GM19025 (cell line): ENCODE data around the gene RNF212B.
A peak's percentile ranks its signal among the peaks of the same experiment; 100 is the strongest.

Experiments used
- ATAC-seq: cut with Tn5 transposase; IDR thresholded peaks from one replicate; pipeline ENCODE4 v1.9.1; 2021; ENCODE audit warnings: mild to moderate bottlenecking, low read depth, moderate library complexity; ENCODE audit not compliant: unreplicated experiment

The RNF212B gene

DNA sequence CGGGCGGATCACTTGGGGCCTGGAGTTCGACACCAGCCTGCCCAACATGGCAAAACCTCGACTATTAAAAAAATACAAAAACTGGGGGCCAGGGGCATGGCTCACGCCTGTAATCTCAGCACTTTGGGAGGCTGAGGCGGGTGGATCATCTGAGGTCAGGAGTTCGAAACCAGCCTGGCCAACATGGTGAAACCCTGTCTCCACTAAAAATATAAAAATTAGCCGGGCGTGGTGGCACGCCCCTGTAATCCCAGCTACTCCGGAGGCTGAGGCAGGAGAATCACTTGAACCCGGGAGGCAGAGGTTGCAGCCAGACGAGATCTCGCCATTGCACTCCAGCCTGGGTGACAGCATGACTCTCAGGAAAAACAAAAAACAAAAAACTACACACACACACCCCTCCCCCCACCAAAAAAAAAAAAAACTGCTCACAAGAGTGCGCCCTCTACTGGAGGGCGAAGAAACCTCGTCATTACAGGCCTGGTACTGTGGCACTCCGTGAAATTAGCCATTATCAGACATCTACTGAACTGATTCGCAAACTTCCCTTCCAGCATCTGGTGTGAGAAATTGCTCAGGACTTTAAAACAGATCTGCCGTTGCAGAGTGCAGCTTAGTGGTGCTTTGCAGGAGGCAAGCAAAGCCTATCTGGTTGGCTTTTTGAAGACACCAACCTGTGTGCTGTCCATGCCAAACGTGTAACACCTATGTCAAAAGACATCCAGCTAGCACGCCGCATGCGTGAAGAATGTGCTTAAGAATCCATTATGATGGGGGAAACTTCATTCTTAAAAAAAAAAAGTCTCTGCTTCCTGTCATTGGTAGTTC lies 57.2 kb downstream of the RNF212B start:
- ATAC-seq: no peak

- ATAC-seq: no peak
These were observed 58.5 kb downstream of the RNF212B start for GRCh38 chr14:23296012-23296777.

DNA sequence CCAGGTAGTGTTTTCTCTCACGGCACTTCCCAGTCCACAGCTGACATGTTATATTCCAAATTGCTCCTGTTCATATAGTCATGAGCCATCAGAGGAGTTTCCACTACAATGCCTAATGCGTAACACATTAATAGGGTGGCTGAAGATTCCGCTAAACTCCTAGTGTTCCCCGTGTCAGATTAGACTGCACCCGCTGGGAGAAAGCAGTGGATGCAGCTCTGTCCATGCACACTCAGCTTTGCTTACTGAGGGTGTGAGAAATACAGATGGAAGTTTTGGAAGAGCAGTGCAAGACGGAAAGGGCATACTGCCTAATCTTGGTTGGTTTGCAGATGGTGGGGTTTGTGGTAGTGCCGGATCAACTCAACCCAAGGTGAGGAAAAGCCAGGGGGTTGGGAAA lies 59.4 kb downstream of the RNF212B start:
- ATAC-seq: no peak

DNA sequence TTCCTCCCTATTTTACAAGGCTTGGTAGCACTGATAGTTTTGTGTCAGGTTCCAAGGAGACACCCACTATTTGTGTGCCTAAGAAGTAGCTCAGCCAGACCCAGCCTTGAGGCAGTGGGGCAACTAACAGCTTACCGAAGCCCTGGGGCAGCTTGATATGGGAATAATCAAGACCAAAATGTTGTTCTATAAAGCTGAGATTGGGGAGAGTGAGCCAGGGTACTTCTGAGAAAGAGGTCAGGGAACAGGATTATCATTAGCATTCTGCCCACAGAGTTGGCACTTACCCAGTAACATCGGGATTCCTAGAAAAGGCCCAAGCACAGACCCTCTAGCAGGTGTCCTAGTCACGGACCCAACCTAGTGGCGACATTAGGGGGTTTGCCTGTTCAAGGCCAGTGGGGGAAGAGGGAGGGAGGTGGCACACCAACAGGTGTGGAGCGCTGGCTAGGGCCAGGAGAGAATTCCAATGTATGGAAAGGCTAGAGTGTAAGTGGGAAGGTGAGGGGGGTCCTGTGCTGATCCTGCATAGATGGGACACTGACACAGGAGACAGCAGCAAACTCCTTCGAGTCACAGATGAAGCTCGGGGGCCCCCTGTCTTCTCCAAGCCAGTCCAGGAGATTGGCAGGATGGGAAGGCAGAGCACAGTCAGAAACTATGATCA lies 60.0 kb downstream of the RNF212B start:
- ATAC-seq: no peak

DNA sequence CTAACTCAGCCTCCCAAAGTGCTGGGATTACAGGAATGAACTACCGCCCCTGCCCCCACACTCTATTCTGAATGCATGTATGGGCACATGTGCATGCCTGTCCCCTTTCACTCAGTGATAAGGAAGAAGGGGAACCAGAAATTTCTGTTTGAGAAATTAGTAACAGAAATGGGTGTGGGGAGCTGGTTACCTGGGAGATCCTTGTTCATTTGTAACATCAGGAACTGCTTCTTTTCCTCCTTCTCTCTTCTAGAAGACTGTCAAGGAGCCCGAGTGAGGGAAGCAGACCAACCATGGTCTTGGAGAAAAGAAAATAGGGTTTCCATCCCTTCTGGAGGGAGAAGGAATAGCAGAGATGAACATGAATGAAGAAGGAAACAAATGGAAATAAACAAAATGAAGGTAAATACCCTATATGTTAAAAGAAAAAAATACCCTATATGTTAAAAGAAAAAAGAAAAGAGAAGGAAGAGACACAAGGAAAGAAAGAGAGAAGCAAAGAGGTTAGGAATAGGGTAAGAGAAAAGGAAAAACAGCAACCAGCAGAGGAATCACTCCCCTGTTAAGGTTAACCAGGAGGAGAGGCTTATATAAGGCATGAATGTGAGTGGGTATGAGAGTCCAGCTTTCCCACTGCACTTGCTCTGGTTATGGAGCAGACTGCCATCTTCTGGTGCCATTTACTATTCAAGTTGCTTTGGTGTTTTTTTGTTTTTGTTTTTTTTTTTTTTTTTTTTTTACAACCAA lies 61.6 kb downstream of the RNF212B start:
- ATAC-seq: no peak

GRCh38 chr14:23299986-23300686 lies 62.4 kb downstream of the RNF212B start:
- no peak for ATAC-seq

DNA sequence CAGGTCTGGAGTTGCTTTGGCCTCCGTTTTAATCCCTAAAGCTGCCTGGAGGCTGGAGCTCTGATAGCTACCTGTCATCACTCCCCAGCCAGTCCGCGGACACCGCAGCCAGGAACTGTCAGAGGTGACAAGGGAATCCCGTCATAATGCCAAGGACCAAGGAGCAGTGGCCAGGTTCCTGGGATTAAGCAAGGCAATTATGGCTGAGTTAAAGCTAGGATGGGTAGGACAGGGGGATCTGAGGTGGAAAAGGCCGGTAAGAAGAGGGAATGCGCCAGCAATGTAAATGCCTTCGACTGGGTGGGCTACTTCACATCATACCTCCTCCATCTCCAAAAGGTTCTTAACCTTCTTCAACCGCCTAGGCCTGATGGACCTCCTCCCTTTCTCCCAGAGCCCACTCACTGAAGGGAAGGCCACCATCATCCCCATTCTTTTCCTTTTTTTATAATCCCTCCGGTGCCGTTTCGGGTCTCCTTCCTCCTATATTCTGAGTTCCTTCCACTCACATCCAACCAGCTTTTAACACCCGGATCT lies 63.0 kb downstream of the RNF212B start:
- ATAC-seq: no peak

GRCh38 chr14:23301288-23301968 lies 63.7 kb downstream of the RNF212B start:
- ATAC-seq: peak; percentile 77

DNA sequence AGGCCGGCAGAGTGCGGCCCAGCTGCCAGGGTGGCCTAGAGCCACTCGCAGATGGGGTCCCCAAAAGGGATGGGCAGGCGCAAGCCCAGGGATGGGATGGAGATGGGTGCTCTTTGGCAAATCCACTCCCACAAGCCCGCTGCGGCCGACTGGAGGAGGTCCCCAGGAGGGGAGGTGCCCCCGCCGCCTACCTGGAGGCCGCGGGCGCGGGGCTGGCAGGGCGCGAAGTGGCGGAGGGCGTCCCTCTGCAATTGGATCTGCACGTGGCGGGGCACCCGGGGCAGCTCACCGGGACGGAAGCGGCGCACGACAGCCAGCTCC lies 64.2 kb downstream of the RNF212B start:
- ATAC-seq: peak; percentile 2

DNA sequence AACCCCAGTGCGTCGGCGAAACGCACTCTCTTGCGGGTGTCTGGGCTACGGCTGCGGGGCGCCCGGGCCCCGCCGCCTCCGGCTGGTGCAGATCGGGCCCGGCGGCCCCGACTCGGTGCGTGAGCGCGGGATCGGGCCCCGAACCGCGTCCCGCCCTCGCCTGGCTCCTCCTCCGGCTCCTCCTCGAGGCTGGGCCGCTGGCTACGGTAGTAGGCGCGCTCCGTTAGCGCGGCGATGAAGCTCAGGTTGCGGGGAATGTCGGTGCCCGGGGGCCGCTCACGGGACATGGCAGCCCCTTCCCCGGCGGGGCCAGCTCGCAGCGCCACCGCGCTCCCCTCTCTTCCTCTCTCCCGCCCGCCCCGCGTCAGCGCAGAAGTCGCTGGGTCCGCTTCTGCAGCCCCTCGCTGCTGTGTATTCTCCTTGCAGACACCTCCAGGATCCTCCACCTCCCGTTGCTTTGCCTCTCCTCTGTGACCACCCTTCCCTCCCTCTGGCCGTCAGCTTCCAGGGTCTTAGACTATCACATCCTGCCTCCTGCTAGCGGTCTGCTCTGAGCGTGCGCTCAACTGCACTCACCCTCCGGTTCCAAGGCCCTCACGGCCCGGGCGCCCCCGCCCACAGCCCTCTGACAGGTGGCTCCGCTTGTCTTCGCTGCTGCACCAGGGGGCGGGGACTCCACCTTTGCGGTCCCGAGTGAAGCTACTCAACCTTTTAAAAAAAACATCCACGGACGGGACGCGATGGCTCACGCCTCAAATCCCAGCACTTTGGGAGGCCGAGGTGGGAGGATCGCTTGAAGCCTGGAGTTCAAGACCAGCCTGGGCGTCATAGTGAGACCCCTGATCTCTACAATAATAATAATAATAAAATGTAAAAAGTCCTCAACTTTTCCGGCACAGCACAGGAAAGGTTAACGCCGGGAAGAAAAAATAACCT lies 64.8 kb downstream of the RNF212B start, which contains the start of gene PPP1R3E:
Gene PPP1R3E (minus strand): TSS at position 570 of the 936 bp plus-strand sequence. CDS start 283 bp downstream, at position 287.
- peak; percentile 23 for ATAC-seq

GRCh38 chr14:23306412-23307145 lies 68.8 kb downstream of the RNF212B start, which contains the start of gene BCL2L2:
BCL2L2 (plus strand) TSS chr14:23306833; CDS start chr14:23307768, 935 bp downstream.
- no peak for ATAC-seq

DNA sequence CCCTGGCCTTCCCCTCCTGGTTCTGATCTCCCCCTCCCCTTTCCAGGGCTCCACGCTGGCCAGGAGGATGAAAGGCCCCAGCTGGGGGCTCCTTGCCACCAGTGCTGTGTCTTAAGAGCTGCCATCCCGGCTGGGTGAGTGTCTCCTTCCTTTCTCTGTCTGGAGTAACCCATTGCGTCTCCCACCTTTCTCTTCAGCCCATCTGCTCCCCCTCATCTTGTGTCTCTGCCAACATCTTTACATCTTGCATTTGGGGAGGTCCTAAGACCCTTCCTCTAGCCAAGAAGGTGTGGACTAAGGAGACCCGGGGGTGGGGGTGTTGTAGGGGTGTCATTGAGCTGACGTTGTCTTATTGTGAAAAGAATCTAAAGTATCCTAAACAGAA lies 69.4 kb downstream of the RNF212B start:
- no peak for ATAC-seq

- ATAC-seq: no peak
These were observed 70.2 kb downstream of the RNF212B start for GRCh38 chr14:23307687-23308644.

GRCh38 chr14:23308721-23309445 lies 71.1 kb downstream of the RNF212B start:
- ATAC-seq: no peak

GRCh38 chr14:23310546-23310945 lies 72.8 kb downstream of the RNF212B start:
- no peak for ATAC-seq

GRCh38 chr14:23316300-23316699 lies 78.6 kb downstream of the RNF212B start:
- ATAC-seq: no peak
